ENCODE data around the gene HBS1L. TPM values are rescaled to one million over a fixed set of nuclear protein-coding genes. Genes with fewer than 3 reads are reported as not detected.

HBS1L gene
- polyA plus RNA-seq, 1 donor from 2014 or later: 103 TPM

- H2AFZ ChIP-seq (ENCODE audit: low read depth, low read length): no peak overlapping the region
- no peaks in the 10 kb centered on the region for H4K20me1 ChIP-seq (ENCODE audit: insufficient read depth)
- H3K9ac ChIP-seq (ENCODE audit: low read length): no peak overlapping the region
- no peaks in the 10 kb centered on the region for H3K27me3 ChIP-seq (ENCODE audit: insufficient read depth, low read depth, low read length)
- no peak overlapping the region for H3K27ac ChIP-seq (ENCODE audit: low read length)
- no peak overlapping the region for H3K4me2 ChIP-seq (ENCODE audit: low read length)
- H3K4me3 ChIP-seq (ENCODE audit: low read length): no peak overlapping the region
- no peaks in the 10 kb centered on the region for H3K79me2 ChIP-seq (replicated peaks; ENCODE audit: insufficient read depth, low read length)
- no peaks in the 10 kb centered on the region for H3F3A ChIP-seq (ENCODE audit: insufficient read depth, low read length, poor library complexity, severe bottlenecking)
- H3K36me3 ChIP-seq (ENCODE audit: insufficient read depth, low read length): no peaks in the 10 kb centered on the region
- TF ChIP-seq EZH2 (IDR thresholded peaks at IDR 0.05; ENCODE audit: borderline replicate concordance, insufficient read depth, low read length, poor library complexity, severe bottlenecking) (no peak), POLR2AphosphoS5 (IDR thresholded peaks at IDR 0.05) (no peak), MXI1 (conservative IDR thresholded peaks at IDR 0.05; ENCODE audit: poor library complexity, severe bottlenecking) (no peak), TAF1 (IDR thresholded peaks at IDR 0.05; ENCODE audit: low read depth) (no peak), RAD21 (conservative IDR thresholded peaks at IDR 0.05) (no peak), EP300 (conservative IDR thresholded peaks at IDR 0.05; ENCODE audit: poor library complexity, severe bottlenecking) (no peak), REST (IDR thresholded peaks at IDR 0.05; ENCODE audit: borderline replicate concordance) (no peak), SMC3 (conservative IDR thresholded peaks at IDR 0.05; ENCODE audit: poor library complexity) (no peak), CTCF (IDR thresholded peaks at IDR 0.05; ENCODE audit: poor library complexity, severe bottlenecking) (no peak)
- no peaks in the 10 kb centered on the region for H3K9me3 ChIP-seq (ENCODE audit: low read length)
- H3K9me2 ChIP-seq (ENCODE audit: insufficient read depth, low read length): no peaks in the 10 kb centered on the region
Observed at GRCh38 chr6:134910593-134910935, 144.1 kb downstream of the HBS1L start.

Other genes starting within 250 kb of the HBS1L start
- 6.9 and 8.2 TPM in 2 replicates for gene ALDH8A1, start 104.7 kb downstream of the HBS1L start, polyA plus RNA-seq
- gene MYB, start 126.5 kb upstream of the HBS1L start, polyA plus RNA-seq: 2.9 and 4.0 TPM in 2 replicates